DND-41 (cell line): Measurements from ENCODE around the gene SLC22A16.

Source experiments
- ATAC-seq: fragments of 200-7000 bp; cut with Tn5 transposase; 3 replicates; pipeline ENCODE4 v1.9.1; 2021; ENCODE audit warnings: low read depth; ENCODE audit not compliant: insufficient read depth
- DNase-seq: peaks from one replicate; pipeline ENCODE4 v3.0.0-alpha.2; 2020
- H2AFZ ChIP-seq: 2 replicates; pipeline ENCODE4 v1.6.0; 2012; ENCODE audit warnings: low read depth, low read length
- H3K27ac ChIP-seq: 2 replicates; pipeline ENCODE4 v1.5.1; 2012; ENCODE audit warnings: low read length, inconsistent platforms
- H3K27me3 ChIP-seq: fragments of 200-600 bp; sonication (generic); 2 replicates; pipeline ENCODE4 v1.6.0; 2012; ENCODE audit warnings: low read length, mild to moderate bottlenecking, inconsistent platforms; ENCODE audit not compliant: insufficient read depth, poor library complexity
- H3K36me3 ChIP-seq: 2 replicates; pipeline ENCODE4 v1.5.1; 2012; ENCODE audit warnings: low read length, inconsistent platforms; ENCODE audit not compliant: insufficient read depth
- H3K4me1 ChIP-seq: 2 replicates; pipeline ENCODE4 v1.5.1; 2012; ENCODE audit warnings: mild to moderate bottlenecking, low read length; ENCODE audit not compliant: insufficient read depth
- H3K4me2 ChIP-seq: 2 replicates; pipeline ENCODE4 v1.6.0; 2012; ENCODE audit warnings: mild to moderate bottlenecking, moderate library complexity, low read length, inconsistent platforms; ENCODE audit not compliant: insufficient read depth
- H3K4me3 ChIP-seq, 2 experiments: fragments of 200-600 bp in 1 of 2; shearing (Covaris generic) in 1 of 2; 2 replicates each; pipeline ENCODE4 v1.5.1; 2012 to 2016; ENCODE audit warnings: inconsistent platforms in 2 of 2, low read length in 2 of 2, mild to moderate bottlenecking in 2 of 2, low read depth in 1 of 2, moderate library complexity in 1 of 2
- H3K79me2 ChIP-seq: 2 replicates; pipeline ENCODE4 v1.6.0; 2012; ENCODE audit warnings: low read length, inconsistent platforms; ENCODE audit not compliant: insufficient read depth
- H3K9ac ChIP-seq: 2 replicates; pipeline ENCODE4 v1.6.0; 2012; ENCODE audit warnings: low read depth, mild to moderate bottlenecking, inconsistent platforms, low read length, moderate library complexity
- H3K9me3 ChIP-seq: 2 replicates; pipeline ENCODE4 v1.5.1; 2012; ENCODE audit warnings: low read length, moderate library complexity, mild to moderate bottlenecking, inconsistent platforms; ENCODE audit not compliant: insufficient read depth, severe bottlenecking
- H4K20me1 ChIP-seq: 2 replicates; pipeline ENCODE4 v1.6.0; 2012; ENCODE audit warnings: low read length; ENCODE audit not compliant: insufficient read depth
- CTCF ChIP-seq: IDR thresholded peaks from 2 replicates; pipeline ENCODE4 v1.5.1; 2012; ENCODE audit warnings: borderline replicate concordance, low read length, moderate library complexity, mild to moderate bottlenecking; ENCODE audit not compliant: poor library complexity, severe bottlenecking; ENCODE audit errors: extremely low read depth
- EZH2 ChIP-seq: IDR thresholded peaks from 3 replicates; pipeline ENCODE4 v1.6.1; 2012; ENCODE audit warnings: borderline replicate concordance, low read depth, mild to moderate bottlenecking, moderate library complexity, low read length, inconsistent platforms; ENCODE audit not compliant: severe bottlenecking

The SLC22A16 gene

GRCh38 chr6:110401585-110402176, 74.7 kb downstream of the SLC22A16 start:
- no peak overlapping the region for H3K4me2 ChIP-seq
- ATAC-seq = no peak
- TF ChIP-seq CTCF (no peak), EZH2 (no peak)

GRCh38 chr6:110400208-110400607, 76.2 kb downstream of the SLC22A16 start:
- Histone ChIP-seq H3K4me2 (no peak overlapping the region), H2AFZ (no peak overlapping the region)
- TF ChIP-seq CTCF = no peak
- no peak for TF ChIP-seq EZH2

More at GRCh38 chr6:110401585-110402176, 74.7 kb downstream of the SLC22A16 start:
- Histone ChIP-seq H3K9me3 (no peaks in the 10 kb centered on the region), H3K9ac (no peak overlapping the region), H3K4me3 (no peak overlapping the region), H3K36me3 (no peaks in the 10 kb centered on the region), H3K4me1 (no peaks in the 10 kb centered on the region), H3K27ac (no peak overlapping the region), H3K79me2 (no peaks in the 10 kb centered on the region), H2AFZ (no peak overlapping the region), H3K27me3 (no peaks in the 10 kb centered on the region), H4K20me1 (no peaks in the 10 kb centered on the region)
- DNase-seq = no peak

GRCh38 chr6:110399219-110400071, 77.0 kb downstream of the SLC22A16 start:
- Histone ChIP-seq H3K4me2 (no peak overlapping the region), H3K9ac (no peak overlapping the region), H3K79me2 (no peaks in the 10 kb centered on the region), H3K4me1 (no peaks in the 10 kb centered on the region), H2AFZ (no peak overlapping the region), H3K9me3 (no peaks in the 10 kb centered on the region), H3K4me3 (no peak overlapping the region), H3K27me3 (no peaks in the 10 kb centered on the region), H3K36me3 (no peaks in the 10 kb centered on the region), H3K27ac (no peak overlapping the region), H4K20me1 (no peaks in the 10 kb centered on the region)
- TF ChIP-seq CTCF (no peak), EZH2 (no peak)
- no peak for ATAC-seq
- DNase-seq = no peak

More at GRCh38 chr6:110400208-110400607, 76.2 kb downstream of the SLC22A16 start:
- H3K27me3 ChIP-seq = no peaks in the 10 kb centered on the region
- DNase-seq (no peak), ATAC-seq (no peak)
- no peaks in the 10 kb centered on the region for H3K79me2 ChIP-seq
- no peak overlapping the region for H3K9ac ChIP-seq
- no peaks in the 10 kb centered on the region for H3K9me3 ChIP-seq
- H3K4me3 ChIP-seq = no peak overlapping the region
- H3K36me3 ChIP-seq = no peaks in the 10 kb centered on the region
- H3K4me1 ChIP-seq = no peaks in the 10 kb centered on the region
- no peak overlapping the region for H3K27ac ChIP-seq
- H4K20me1 ChIP-seq = no peaks in the 10 kb centered on the region
